ENCODE results near the gene SLBP.

Gene SLBP

DNA sequence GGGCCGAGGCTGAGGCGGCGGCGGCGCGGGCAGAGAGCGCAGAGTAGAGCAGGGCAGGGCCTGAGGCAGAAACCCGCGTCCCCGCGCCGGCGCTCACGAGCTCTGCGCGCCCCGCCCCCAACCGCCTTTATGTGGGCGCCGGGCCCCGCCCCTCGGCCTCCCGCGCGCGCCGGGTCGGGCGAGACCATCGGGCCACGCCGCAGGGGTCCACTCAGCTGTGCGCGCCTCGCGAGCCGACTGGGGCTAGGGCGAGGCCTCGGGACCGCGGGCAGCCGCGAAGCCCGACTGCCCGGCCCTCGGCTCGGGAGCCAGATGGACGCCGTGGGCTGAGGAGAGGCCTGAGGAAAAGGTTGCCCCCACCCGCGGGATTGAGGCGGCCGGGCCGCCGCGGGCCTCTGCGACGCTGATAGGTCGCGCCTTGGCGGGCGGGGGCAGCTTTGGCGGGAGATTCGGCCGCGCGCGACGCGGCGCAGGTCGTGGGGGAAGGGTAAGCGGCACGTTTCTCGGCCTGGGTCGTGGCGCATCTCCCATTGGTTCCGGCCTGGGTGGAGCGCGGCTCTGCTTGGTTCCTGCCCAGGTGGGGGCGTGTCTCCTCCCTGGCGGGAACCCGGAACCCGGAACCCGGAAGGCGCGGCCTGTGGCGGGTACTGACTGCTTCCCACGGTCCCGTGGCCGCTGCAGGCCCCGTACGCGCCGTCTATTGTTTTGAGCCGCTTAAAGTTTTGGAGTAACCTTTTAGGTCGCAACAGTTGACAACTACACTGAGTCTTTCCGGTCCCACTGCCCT, at the start of gene SLBP:
Gene SLBP, minus strand, starts transcription at position 104 of the 787 bp plus-strand sequence. CDS start 131 bp downstream, outside the sequence.
- DNase-seq: peak; percentile 99

DNA sequence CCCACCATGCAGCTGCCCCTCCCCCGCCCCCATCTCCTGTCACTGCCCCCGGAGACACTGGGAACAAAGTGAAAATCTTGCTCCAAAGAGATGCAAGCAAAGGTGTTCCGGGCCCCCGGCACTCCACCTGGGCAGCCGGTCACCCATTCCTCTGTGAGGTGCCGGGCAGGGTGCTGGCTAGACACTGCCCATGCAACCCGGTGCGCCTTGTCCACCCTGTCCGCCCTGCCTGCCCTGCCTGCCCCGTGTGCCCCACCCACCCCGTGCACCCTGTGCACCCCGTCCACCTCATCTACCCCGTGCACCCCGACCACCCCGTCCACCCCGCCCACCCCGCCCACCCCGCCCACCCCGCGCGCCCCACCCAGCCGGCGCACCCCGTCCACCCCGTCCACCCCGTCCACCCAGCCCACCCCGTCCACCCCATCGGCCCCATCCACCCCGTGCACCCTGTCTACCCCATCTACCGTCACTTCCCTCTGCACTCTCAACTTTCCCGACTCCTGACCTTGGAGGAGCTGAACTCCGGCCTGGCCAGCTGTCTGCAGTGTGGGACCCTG, 49.1 kb upstream of the SLBP start:
- no peak for DNase-seq

DNA sequence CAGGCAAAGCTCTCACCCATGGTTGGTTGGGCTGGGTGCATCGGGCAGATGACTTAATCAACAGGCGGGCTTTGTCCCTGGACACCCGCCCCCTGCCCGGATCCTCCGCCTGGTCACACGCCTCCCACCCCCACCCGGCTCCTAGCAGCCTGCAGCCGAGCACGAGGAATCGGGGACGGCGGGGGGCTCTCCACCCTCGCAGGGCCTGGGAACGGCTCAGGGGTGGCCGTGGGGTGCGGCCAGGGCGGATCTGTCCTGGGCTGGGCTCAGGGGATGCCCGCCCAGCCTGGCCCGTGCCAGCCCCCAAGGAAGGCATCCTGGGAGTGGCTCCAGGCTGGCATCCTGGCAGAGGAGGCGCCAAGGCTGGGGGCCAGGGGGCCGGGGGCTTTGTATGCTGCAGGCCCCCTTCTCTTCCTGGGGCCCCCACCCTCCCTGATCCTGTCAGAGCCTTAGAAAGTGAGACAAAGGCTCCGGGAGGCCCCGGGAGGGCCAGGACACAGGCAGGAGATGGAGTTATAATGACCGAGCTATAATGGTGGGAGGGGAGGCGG, 48.5 kb upstream of the SLBP start:
- no peak for DNase-seq

DNA sequence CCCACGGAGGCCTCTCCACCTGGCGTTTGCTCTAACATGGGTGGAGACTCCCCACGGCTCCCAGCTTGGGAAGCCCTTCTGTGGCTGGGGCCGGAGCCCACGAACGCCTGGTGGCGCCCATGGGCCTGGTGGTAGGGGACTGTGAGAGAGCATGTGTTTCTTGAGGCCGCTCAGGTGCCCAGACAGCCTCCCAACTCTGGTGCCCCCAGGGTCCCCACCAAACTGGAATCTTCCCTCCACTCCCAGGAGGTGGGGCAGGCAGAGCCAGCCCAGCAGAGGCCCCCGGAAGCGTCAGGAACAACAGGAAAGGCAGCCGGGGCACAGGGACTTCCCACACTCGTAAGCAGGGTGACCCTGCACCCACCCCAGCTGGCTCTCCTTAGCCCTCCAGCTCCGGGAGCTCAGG, 47.7 kb upstream of the SLBP start:
- DNase-seq: no peak

DNA sequence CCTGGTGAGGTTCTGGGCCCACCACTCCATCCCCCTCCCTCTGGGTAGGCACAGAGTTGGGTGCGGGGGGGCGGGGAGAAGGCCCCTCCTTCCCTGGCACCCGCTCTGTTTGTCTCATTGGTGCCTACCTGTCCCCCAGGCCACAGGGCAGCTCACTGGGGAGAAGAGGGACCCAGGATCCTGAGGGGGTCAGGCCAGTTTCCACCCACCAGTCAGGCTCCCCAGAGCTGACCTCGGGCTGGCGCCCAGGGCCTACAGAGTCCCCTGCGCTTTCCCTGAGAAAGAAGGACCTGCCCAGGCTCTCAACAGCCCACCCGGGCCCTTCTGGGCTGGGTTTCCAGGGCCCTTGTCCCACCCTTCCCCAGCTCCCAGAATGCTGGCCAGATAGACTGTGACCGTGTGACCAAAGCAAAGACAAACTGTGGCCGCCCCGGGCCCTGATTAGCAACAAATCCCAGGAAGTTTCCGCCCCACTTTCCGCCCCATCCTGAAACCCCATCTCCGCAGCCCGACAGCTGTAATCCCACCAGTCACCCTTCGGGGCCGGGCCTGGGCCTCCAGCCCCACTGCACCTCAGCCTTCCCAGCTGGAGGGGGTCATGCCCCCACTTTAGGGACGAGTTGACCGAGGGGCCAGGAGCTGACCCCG, 47.2 kb upstream of the SLBP start:
- no peak for DNase-seq

DNA sequence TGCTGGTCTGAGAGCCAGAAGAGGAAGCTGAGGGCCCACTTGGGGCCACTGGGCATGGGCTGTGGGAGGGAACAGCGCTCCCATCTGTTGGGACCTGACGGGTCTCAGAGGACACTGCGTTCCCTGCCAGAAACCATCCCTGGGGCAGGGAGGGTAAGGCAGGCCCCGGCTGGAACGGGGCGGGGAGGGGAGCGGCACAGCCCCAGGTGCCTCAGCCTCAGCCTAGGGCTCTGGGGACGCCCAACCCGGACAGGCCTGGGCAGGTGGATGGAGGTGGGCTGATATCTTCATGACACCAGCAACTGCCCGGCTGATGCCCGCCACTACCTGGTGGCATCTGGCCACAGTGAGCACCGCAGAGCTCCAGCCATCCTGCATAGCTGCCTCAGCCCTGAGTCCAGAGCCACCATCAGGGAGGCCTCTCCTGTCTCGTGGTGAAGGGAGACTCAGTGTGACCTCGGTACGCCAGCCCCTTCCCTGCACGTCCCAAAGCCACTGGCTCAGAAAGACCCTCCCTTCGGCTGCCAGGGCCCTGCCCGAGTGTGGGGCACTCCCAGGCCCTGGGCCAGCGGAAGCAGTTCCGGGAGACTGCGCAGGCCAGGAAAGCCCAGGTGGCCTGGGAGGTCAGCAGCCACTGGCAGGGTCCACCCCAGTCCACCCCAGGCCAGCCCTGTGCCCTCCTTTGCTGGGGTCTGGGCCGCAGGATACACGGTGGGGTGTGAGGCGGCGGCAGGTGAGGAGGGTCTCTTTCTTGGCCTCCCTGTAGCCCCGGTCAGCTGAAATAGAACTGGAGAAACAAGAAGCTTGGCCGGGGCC, 46.4 kb upstream of the SLBP start:
- no peak for DNase-seq

DNA sequence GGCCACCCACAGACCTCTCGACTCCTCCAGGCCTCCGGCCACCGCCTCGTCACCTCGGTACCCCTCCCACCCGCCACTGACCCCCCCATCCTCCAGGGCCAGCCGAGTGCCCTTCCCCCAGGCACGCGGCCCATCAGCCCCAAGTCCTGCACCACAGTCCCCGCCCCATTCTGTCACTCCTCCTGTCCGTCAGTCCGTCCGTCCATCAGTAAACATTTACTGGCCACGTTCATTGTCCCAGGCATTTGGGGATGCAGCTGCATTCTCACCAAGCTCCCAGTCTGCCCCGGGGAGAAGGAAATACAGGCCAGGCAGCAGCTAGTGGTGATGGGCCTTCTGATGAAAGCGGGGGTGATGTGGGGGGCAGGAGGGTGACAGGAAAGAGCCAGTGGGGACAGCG, 45.7 kb upstream of the SLBP start:
- DNase-seq: no peak

DNA sequence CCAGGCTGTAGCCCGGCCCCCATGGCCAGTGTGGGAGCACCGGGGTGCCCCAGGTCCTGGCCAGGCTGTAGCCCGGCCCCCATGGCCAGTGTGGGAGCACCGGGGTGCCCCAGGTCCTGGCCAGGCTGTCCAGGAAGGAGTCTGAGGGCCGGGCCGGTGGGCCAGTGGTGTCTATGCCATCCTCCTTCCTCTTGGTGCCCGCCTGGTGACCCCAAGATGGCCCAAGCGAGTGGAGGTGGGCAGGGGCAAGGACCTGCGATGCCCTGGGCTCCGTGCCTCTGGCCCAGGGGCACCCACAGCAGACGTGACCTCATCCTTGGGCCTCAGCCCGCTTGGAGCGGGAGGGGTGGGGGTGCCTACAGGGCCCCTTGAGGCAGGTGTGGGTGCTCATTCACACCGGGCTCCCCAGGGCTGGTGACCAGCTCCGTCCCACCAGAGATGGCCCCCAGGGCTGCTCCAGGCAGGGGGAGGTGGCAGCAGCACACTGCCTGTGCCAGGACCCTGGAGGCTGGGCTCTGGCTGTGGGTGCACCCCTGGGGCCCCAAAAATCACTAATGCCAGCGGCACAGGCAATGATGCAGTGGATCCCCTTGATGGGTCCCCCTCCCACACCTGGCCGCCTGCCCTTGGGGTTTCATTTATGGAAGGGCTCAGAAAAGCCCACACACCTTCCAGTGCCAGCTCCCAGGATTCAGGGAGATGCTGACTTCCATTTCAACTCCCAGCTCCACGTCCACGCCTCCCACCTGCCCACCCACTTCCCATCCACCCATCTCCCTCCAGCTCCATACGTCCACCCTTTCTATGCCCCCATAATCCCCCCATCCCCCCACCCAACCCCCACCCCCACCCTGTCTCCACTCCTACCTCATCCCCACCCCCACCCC, 45.0 kb upstream of the SLBP start:
- no peak for DNase-seq

DNA sequence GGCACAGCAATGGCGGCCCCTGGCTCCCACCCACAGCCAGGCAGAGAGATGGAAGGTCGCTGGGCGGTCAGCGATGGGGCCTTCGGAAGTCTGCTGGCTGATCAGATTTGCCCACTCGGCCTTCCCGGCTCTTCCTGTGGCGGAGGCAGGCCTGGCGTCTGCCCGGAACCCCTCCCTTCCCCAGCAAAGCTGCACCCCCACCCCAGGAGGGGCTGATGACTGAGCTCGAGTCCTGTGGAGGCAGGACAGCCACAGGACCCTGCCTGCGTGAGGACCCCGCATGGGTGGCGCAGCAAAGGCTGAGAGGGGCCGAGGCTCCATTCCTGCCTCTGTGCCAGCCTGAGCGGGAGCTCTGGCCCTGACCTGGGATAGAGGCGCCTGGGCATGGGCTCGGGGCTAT, 44.0 kb upstream of the SLBP start:
- no peak for DNase-seq

DNA sequence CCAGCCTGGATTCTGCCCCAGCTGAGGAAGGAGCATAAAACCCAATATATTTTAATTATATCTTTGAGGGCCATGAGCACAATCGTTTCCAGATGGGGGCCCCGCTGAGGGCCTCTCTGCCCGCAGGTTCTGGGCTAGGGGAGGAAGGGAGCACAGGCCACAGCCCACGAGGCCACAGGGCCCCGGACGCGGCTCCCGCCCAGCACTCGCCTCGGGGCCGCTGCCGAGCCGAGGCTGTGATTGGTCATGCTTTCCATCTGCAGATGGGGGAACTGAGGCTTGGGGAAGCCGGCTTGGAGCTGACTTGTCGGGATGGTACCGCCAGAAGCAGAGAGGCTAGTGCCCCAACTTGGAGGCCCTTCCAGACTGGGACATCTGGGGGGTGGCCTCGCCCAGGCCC, 43.2 kb upstream of the SLBP start:
- no peak for DNase-seq

DNA sequence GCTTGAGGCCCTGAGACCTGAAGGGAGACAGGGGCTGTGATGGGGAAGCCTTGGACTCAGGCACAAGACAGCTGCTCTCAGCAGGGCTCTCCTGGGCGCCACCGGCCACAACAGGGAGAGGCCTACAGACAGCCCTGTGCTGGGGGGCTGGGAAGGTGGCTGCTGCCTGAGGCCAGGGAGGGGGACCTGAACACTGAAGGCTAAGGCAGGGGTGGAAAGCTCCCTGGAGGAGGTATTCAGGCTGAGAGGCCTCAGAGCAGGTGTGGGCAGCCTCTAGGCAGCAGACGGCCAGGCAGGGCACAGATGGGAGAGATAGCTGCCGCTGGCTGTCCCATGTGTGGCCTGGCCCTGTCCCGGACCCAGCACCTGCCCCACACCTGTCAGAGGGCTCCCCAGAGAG, 42.2 kb upstream of the SLBP start:
- DNase-seq: no peak

DNA sequence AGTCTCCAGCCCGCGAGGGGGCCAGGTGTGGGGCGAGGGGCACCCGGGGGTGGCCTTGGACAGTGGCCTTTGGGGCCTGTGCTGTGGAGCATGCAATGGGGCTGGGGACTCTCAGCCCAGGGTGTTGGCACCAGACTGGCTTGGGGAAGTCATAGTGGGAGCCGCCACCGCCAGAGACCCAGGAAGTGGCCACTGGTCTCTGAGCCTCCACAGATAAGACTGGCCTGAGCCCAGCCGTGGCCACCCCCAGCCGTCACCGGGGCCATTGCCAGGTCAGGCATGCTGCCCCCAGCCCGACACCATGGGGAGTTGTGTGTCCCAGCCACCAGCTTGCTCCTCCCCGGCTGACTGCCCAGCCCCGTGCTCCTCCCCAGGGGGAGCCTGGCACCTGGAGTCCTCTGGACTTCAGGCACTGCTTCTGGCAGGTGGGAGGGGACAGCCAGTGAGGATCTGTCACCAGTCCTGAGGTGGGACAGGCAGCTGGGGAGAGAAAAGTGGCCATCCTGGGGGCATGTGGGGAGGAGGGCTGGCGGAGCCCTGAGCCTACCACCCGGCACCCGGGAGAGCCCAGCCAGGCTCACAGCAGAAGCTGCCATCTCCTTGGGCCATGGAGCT, 41.7 kb upstream of the SLBP start:
- DNase-seq: no peak

DNA sequence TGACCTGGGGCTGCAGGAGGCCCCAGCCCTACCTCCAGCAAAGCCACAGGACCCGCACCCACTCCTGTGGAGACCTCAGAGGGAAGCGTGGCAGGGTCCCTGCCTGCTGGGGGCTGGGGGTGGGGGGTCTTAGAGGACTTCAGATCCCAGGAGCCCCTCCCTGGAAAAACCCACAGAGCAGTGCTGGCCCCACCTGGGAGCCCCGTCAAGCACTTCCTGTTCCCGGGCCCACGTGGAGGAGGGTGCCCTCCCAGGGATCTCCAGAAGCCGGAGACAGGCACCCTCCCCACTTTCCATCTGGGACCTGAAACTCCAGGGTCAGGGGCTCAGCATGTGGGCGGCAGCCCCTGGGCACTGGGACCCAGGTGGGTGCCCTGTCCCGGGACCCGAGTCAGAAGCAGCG, 41.2 kb upstream of the SLBP start:
- DNase-seq: no peak

DNA sequence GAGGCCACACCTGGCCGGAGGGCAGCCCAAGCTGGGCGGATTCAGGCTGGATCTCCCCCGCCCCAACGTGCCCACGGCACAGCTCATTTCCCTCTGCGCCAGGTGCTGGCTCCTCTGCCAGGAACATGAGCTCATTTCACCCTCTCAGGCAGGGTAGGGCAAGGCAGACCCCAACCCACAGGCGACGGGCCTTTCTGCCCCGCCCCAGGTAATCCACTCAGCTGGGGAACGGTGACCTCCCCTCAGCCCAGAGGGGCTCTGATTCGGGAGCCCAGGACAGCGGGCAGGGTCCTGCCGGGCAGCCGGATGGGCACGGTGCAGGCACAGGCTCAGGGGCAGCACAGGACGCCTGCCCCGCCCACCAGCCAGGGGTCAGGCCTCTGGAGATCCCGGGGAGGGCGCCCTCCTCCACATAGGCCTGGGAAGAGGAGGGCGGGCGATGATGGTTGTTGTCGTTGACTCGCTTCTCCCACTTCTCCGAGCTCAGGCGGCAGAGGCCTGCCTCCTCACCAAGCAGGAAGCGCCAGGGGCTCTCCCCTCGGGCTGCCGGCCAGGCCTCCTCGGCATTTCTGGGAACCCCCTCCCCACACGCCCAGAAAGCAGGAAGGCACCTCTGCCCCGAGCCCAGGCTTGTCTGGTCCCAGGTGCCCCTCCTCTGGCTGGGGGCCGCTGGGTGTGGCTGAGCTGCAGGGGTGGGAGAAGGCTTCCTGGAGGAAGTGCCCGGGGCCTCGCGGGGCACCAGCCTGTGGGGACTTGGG, 40.3 kb upstream of the SLBP start:
- DNase-seq: no peak

DNA sequence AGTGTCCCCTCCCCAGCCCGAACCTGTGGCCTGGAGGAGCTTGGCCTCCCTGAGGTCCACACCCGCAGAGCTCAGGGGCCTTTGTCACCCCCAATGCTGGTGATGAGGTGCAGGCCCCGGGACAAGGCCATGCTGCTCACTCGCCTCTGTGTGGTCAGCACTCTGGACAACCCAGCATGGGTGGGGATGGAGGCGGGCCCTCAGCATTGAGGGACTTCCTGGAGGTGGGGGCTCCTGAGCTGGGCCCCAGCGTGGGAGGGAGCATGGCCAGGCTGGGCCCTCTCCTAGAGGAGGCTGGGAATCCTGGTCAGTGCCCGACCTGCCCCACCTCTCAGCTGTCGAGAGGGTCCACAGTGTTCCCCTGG, 39.8 kb upstream of the SLBP start:
- no peak for DNase-seq

DNA sequence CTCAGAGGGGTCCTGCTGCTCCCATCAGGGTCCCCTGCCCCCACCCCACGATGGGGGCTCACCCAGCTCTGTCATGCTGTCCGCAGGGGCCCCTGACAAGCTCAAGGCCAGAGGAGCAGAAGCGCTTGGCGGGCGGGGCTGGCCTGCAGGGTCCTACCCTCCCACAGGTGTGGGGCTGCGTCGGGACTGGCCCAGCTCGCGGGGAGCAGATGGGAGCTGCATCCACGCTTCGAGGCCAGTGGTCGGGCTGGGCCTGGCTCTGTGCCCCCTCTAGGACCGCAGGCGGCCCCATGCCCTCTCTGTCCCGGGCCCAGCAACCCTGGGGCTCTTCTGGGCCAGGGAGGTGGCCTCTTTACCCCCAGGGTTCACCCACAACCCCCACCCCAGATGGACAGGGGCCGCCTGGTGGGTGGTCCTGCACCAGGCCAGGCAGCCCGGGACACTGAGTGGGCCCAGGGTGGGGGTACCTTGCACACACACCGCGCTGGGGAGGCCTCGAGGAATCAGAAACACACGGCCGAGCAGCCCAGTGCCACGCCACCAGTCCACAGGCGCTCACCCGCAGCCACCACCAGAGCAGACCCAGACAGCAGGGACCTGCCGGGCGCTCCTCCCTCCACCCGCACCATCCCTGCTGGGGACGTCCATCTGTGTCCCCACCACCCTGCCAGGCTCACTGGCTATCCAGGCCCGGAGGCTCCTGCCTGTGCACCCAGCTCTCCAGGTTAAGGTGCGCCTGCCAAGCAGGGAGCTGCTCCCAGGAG, 39.2 kb upstream of the SLBP start:
- DNase-seq: no peak

DNA sequence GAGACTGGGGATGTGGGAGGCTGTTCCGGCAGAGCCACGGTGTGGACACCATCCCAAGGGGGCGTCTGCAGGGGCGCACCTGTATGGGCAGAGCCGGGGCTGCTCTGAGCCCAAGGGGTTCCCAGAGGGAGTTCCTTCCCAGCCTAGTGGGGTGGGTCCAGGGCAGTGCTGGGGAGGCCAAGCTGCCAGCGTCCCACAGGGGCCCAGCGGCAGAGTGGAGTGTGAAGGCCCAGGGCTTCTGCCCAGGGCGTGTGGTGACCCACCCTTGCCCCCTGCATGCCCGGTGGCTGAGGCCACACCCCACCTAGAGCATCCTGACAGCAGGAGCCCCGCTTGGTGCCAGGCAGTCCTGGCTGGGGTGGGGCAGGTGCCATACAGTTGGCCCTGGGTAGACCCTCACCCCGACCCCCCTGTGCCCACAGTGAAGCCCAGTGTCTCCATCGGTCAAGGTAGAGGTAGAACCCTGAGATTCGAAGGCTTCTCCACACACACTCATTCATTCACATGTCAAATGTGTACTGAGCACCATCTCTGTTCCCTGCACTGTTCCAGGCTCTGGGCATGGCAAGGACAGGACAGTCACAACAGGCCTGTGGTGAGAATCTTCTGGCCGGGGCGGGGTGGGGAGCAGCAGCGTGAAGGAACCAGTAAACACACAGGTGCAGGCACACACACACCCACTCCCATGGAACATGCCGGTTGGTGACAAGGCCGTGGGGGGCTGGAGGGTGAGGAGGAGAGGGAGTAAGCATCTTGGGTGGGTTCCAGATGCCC, 38.4 kb upstream of the SLBP start:
- DNase-seq: no peak

DNA sequence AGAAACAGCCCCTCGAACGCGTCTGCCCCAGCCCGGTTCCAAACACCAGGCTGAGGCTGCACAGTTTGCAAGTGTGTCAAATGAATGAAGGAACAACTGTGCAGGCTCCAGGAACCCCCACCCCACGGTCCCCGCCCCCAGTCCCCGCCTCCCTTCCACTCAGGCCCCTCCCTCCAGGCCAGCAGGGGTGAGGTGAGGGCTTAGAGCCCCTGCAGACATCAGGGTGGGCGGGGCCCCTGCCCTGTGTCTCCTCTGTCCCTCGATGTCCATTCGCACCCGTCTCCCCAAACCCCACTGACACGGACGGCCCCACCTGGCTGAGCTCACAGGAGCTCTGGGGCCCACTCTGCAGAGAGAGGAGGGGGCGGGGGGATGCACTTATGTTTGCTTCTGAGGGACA, 37.7 kb upstream of the SLBP start:
- DNase-seq: no peak

DNA sequence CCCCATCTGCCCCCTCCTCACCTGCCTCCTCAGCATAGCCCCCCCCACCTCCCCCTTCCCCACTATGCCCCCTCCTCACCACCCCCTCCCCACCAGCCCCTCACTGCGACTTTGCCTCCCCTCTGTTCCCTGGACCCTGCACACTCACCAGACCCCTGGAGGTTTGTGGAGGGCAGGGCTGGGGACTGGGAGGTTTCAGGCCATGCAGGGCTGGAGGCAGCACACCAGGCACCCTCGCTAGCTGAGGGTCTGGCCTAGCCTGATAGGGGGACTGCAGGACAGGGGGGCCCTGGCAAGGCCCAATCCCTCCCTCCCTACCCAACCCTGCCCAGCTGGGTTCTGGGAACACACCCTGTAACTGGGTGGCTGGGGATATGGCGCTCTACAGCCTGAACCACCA, 37.3 kb upstream of the SLBP start:
- DNase-seq: no peak
